HG02884 (cell line): ENCODE results near the gene CAPG.
"Not testable (repeated sequence)": the region's sequence is repeated elsewhere in the genome, so short reads cannot be mapped to it uniquely, and the experiment has no call there.

Source experiments
- ATAC-seq: cut with Tn5 transposase; IDR thresholded peaks from one replicate; pipeline ENCODE4 v1.9.1; 2021; ENCODE audit warnings: mild to moderate bottlenecking, moderate library complexity; ENCODE audit not compliant: unreplicated experiment

The CAPG gene

DNA sequence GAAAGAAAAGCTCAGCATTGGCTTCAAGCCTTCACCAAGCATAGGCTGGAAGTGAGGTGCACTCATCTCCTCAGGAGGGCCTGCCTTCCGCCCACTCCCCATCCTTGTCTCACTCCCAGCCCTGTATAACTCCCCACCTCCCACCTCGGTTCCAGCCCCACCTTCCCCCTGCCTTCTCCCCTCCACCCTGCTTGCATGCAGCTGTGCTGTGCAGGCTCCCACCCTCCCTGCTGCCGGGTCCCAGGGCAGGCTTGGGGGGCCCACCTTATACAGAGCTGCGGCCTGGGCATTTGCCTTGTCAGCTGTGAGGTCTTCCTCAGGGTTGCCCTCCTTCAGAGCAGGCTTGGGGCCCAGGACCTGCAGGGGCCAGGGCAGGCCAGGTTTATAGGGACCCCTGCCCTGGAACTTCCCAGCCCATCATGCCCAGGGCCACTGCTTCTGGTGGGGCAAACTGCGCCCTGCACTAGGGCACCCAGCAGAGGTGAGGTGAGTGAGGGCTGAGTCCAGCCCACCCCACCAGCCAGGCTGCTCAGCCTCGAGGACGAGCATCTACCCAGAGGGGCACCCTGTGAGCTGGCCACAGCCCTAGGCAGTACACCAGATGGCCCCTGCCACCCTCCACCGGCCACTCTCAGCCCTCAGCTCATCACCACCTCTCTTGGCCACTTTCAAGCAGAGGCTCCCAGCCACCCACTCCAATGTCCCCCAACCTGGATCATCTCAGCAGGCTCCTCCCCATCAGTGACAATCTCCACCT lies 11.6 kb downstream of the CAPG start:
- no peak for ATAC-seq

DNA sequence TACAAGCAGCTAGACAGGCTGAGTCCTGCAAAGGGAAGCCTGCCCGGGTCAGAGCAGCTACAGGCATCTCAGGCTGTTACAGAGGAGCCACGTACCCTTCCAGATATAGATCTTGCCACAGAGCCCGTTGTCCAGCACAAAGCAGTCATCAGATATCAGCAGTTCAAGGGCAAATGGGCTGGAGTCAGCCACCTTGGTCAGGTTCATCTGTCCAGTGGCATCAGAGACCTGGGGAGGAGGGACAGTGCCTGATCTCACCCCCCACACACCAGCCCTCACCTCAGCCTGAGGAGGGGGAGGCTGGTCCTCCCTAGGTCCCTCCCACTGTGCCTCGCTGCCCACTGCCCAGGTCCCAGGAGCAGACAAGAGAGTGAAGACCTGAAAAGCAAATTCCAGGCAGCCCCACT lies 12.2 kb downstream of the CAPG start:
- no peak for ATAC-seq

- ATAC-seq: no peak
Measured at GRCh38 chr2:85396531-85397470, 13.4 kb downstream of the CAPG start.

DNA sequence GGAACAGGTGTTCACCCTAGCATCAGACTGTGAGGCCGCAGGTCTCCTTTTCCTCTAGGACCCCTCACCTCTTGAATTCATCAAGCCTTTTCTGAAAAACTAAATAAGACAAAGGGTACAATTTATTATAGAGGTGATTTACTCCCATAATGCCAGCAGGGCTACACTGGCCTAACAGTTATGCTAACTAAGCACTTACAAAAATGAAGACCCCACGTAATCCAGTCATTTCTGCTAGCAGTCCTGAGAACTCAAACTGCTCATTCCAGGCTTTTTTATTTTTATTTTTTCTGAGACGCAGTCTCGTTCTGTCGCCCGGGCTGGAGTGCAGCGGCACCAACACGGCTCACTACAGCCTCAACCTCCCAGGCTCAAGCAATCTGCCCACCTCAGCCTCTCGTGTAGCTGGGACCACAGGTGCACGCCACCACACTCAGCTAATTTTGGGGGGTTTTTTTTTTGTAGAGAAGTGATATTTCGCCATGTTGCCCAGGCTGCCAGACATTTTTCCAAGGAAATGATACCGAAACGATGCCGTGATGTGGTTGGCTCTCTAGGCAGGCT lies 14.2 kb downstream of the CAPG start:
- no peak for ATAC-seq

GRCh38 chr2:85394976-85395375 lies 15.2 kb downstream of the CAPG start:
- no peak for ATAC-seq

DNA sequence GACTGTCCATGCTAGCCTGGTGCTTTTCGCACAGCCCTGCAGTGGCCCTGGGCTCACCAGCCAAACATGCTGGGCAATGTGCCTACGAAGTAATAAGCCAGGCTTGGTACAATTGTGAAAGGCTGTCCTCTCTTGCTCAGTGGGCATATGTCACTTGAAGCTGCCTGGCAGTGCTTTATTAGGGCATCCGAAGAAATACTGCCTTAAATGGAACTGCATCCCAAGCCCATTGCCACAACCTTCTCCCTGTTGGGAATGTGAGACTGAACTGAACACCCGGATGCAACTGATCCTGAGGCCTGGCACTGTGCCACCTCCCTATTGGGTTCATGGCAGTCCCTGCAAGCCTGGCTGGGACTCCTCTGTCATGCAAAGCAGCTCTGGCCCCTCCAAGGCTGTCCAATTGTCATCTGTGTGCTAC lies 15.9 kb downstream of the CAPG start:
- ATAC-seq: no peak

DNA sequence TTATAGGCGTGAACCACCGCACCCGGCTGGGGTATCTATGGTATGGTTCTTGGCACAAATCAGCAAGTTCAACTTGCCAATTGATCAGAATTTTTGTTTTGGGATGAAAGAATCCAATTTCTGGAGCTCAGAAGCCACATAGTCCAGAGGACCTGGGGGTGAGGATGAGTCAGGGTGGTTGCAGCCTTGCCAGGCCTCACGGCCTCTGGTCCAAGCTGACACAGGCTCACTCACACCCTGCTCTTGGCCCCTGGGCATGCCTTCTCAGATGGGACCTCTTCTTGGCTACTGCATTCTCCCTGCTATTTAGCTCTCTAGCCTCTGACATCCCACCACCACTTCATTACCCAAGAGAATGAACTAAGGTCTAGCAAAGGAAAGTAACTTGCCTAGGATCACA lies 16.3 kb downstream of the CAPG start:
- no peak for ATAC-seq

- no peak for ATAC-seq
Measured at GRCh38 chr2:85390941-85391669, 19.1 kb downstream of the CAPG start.

DNA sequence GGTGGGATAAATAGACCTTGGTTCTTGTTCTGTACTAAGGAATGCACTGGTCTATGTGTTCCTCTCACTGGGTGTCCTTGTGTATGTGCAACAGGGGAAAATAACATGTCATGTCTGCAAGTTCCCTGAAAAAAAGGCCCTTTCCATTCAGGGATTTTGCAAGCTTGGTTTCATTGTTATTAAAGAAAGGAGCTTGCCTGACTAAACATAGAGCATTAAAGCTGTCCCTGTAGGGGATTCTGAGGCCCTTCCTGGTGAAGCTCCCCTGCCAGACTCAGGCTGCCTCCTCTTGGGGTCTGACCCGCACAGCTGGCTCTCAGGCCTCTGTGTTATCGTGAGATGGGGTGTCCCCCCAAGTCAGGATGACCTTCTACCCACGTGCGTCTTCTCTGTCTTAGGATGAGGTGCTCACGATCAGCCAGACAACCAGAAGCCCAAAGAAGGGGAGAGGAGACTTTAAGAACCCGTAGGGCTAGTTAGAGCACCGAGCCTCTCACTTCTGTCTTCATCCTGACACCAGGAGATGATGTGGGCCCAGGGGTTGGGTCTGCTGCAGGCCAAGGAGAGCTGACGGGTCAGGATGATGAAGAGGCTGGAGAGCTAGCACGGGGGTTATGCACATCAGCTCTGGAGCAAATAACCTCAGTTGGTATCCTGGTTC lies 21.2 kb downstream of the CAPG start:
- no peak for ATAC-seq

DNA sequence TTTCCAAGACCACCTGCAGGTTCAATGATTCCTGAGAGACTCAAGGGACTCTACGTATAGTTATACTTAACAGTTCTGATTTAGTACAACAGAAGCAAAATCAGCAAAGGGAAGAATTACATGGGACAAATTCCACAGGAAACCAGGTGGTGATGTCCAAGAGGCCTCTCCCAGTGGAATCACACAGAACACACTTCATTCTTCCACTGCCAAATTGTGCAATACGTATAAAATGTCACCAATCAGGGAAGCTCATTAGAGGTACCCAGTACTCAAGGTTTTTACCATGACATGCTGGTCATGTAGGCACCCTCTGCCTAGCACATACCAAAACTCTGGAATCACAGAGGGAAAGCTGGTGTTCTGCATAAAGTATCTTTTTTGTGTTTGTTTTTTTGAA lies 22.4 kb downstream of the CAPG start:
- no peak for ATAC-seq

- no peak for ATAC-seq
Measured at GRCh38 chr2:85385746-85386145, 24.4 kb downstream of the CAPG start.

GRCh38 chr2:85383850-85384249 lies 26.3 kb downstream of the CAPG start:
- ATAC-seq: no peak

DNA sequence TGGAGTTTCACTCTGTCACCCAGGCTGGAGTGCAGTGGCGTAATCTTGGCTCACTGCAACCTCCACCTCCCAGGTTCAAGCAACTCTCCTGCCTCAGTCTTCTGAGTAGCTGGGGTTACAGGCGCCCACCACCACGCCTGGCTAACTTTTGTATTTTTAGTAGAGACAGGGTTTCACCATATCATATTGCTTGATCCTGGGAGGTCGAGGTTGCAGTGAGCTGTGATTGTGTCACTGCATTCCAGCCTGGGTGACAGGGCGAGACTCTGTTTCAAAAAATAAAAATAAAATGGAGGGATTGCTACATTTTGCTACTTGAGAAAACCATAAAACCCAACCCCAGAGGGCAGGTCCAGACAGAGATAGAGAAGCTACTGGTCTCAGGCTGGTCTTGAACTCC lies 27.0 kb downstream of the CAPG start:
- ATAC-seq: not testable (repeated sequence)

DNA sequence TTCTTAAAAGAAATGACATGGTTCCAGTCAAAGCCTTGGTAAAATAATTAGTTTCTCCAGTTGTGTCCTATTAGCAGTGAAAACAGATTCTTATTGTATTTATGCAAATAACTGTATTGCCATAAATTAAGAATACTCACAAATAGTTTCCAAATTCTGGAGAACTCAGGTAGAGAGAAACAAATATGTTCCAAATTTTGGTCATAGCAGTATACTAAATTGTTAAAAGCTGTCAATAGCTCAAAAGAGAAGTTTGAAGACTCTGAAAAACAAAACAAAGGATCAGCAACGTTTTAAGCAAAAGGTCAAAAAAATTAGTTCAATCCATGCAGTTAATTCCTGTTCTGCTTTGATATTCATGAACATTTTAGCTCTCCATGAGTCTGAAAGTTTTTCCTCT lies 30.1 kb downstream of the CAPG start:
- no peak for ATAC-seq

DNA sequence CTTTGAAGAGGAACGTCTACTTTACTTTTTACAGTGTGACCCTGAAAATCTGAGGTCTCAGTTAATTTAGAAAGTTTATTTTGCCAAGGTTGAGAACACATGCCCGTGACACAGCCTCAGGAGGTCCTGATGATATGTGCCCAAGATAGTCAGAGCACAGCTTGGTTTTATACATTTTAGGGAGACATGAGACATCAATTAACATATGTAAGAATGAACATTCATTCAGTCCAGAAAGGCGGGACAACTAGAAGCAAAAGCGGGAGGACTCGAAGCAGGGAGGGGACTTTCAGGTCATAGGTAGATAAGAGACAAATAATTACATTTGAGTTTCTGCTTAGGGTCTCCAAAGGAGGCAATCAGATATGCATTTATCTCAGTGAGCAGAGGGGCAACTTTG lies 31.9 kb downstream of the CAPG start:
- ATAC-seq: no peak

DNA sequence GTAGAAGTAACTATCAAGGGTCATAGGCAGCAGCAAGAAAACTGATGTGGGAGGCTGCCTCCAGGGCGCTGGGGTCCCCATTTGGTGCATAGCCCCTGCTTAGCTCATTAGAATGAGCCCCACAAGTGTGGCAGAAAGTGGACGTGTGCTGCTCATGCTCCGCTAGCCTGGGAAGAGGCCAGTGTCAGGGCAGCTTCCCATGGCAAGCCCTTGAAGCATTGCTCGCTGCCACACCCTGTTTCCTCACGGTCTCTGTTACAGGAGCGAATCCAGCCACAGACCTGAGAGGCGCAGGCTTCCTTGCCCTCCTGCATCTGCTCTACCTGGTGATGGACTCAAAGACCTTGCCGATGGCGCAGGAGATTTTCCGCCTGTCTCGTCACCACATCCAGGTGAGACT lies 33.1 kb downstream of the CAPG start:
- ATAC-seq: no peak

DNA sequence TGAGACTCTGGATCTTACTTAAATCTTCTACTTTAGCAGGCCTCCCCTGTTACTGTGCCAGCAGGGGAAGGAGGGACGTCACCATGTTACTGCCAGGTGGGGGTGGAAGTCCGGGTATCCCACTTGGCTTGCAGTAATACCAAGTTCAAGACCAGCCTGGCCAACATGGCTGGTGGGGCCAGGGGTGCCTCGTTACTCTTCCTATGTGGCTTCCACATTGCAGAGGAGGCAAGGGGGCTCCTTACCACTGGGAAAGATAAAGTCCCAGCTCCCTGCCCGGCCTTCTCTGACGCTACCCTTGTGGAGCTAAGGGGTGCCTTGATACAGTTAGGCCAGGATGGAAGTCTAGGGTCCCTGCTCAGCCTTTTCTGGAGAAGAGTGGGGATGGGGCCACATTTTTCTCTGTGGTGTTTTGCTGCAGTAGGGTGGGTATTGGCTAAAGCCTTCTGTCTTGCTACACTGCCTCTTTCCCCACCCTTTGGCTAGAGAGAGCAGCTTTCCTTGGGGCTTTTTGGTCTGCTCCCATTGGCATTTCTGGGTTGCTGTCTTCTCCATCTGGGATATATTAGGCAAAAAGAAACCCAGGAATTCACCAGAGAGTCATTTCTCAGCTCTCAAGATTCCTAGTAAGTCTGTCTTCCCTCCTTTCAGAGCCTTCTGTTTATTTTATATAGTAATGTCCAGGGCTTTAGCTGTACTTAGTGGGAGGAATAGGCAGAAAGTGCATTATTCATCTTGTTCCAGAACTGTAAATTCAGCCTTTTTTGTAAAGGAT lies 33.7 kb downstream of the CAPG start:
- ATAC-seq: no peak

DNA sequence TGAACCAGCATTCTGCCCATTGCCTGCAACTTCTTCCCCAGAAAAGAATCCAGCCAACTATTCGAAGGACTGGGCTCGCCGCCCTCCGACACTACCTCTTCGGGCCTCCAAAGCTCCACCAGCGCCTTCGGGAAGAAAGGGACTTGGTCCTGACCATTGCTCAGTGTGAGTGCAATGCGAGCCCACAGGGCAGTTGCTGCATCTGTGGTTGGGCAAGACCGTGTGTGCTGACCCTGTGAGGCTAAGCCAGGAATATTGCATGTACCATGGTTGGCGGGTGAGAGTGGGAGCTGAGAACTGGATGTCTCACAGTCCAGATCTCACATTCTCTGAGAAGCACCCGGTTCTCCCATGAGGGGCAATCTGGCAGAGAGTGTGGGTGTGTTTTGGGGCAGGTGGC lies 39.1 kb downstream of the CAPG start:
- no peak for ATAC-seq

DNA sequence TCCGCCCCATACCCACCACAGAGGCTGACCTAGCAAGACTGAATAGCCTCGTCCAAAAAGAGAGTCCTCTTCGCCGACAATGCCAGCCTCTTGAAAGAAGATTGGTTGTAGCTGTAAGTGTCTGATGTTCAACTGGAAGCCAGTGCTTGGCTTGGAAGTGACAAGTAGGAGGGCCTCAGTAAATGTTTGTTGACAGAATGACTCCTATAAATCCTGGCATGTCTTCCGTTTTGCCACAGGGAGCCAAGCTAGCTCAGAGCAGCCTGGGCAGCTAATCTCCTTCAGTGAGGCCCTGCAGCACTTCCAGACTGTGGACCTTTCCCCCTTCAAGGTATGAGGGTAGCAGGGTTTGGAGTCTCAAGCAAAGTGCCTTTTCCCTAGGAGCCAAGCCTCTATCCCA lies 40.7 kb downstream of the CAPG start:
- ATAC-seq: no peak

DNA sequence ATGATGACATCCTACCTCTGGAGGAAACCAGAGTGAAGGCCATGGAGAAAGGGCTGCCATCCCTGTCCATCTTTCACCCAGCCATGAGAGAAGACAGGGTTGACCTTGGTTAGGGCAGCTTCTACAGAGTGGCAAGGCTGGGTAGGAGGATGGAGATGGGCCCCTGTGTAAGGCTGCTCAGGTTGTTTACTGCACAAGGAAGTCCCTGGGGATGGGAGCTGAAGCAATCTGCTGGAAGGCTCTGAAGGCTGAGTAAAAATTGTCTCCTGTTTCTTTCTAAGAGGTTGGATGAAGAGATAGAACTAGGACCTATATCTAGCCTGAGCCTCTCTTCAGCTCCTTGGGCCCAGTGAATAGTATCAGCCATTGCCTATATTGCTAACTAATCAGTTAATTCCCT lies 41.2 kb downstream of the CAPG start:
- ATAC-seq: no peak
